OCI-LY1 (cell line): ENCODE data around the gene SLMAP.

Experiments used
- H2AFZ ChIP-seq: fragments of 200-600 bp; sonication (generic), shearing (Covaris generic); 2 replicates; pipeline ENCODE4 v1.6.0; 2014; ENCODE audit warnings: antibody characterized with exemption, mild to moderate bottlenecking, low read length
- H3F3A ChIP-seq: fragments of 200-600 bp; sonication (generic), shearing (Covaris generic); 2 replicates; pipeline ENCODE4 v1.6.0; 2014; ENCODE audit warnings: mild to moderate bottlenecking, antibody characterized with exemption, low read length, moderate library complexity; ENCODE audit not compliant: insufficient read depth
- H3K27ac ChIP-seq: fragments of 200-600 bp; sonication (generic); 2 replicates; pipeline ENCODE4 v1.5.1; 2014; ENCODE audit warnings: low read length, mixed run types, mild to moderate bottlenecking, low read depth; ENCODE audit not compliant: poor library complexity, severe bottlenecking
- H3K27me3 ChIP-seq: fragments of 200-600 bp; sonication (generic); 2 replicates; pipeline ENCODE4 v1.6.0; 2014; ENCODE audit warnings: antibody characterized with exemption, mild to moderate bottlenecking, low read length, moderate library complexity; ENCODE audit not compliant: insufficient read depth
- H3K36me3 ChIP-seq: fragments of 200-600 bp; sonication (generic); 2 replicates; pipeline ENCODE4 v1.6.1; 2014; ENCODE audit warnings: mild to moderate bottlenecking, antibody characterized with exemption, low read length, moderate library complexity, mixed read lengths; ENCODE audit not compliant: insufficient read depth
- H3K4me1 ChIP-seq: fragments of 200-600 bp; sonication (generic); 2 replicates; pipeline ENCODE4 v1.5.1; 2014; ENCODE audit warnings: mild to moderate bottlenecking, low read length, moderate library complexity; ENCODE audit not compliant: insufficient read depth, severe bottlenecking
- H3K4me2 ChIP-seq: fragments of 200-600 bp; sonication (generic), shearing (Covaris generic); 2 replicates; pipeline ENCODE4 v1.6.1; 2014; ENCODE audit warnings: low read length
- H3K4me3 ChIP-seq: fragments of 200-600 bp; sonication (generic); 2 replicates; pipeline ENCODE4 v1.5.1; 2014; ENCODE audit warnings: low read length, low read depth, mild to moderate bottlenecking, mixed read lengths; ENCODE audit not compliant: poor library complexity, severe bottlenecking
- H3K79me2 ChIP-seq: fragments of 200-600 bp; shearing (Covaris generic); 2 replicates; pipeline ENCODE4 v1.6.1; 2016; ENCODE audit warnings: mixed run types, low read length, mixed read lengths; ENCODE audit not compliant: insufficient read depth
- H3K9ac ChIP-seq: fragments of 200-600 bp; sonication (generic), shearing (Covaris generic); 2 replicates; pipeline ENCODE4 v1.6.1; 2014; ENCODE audit warnings: mild to moderate bottlenecking, low read length, mixed read lengths
- H3K9me2 ChIP-seq: fragments of 200-600 bp; sonication (generic), shearing (Covaris generic); 2 replicates; pipeline ENCODE4 v1.6.1; 2014; ENCODE audit warnings: low read depth, mild to moderate bottlenecking, low read length, mixed read lengths
- H3K9me3 ChIP-seq: fragments of 200-600 bp; shearing (Covaris generic); 2 replicates; pipeline ENCODE4 v1.6.1; 2014; ENCODE audit warnings: low read length, mixed read lengths
- H4K20me1 ChIP-seq: fragments of 200-600 bp; sonication (generic), shearing (Covaris generic); 2 replicates; pipeline ENCODE4 v1.6.0; 2016; ENCODE audit warnings: mild to moderate bottlenecking, low read length; ENCODE audit not compliant: insufficient read depth
- EZH2 ChIP-seq: fragments of 200-600 bp; sonication (generic), shearing (Covaris generic); IDR thresholded peaks from 2 replicates; pipeline ENCODE4 v1.8.0; 2017; ENCODE audit warnings: borderline replicate concordance, mixed run types, mild to moderate bottlenecking, antibody characterized with exemption, low read length, moderate library complexity, mixed read lengths
- TF ChIP-seq, protein P1 (sequence below): fragments of 200-600 bp; sonication (generic), shearing (Covaris generic); IDR thresholded peaks from 2 replicates; pipeline ENCODE4 v1.5.1; 2017; ENCODE audit warnings: mild to moderate bottlenecking, antibody characterized with exemption, low read length, moderate library complexity, mixed read lengths

The SLMAP gene

DNA sequence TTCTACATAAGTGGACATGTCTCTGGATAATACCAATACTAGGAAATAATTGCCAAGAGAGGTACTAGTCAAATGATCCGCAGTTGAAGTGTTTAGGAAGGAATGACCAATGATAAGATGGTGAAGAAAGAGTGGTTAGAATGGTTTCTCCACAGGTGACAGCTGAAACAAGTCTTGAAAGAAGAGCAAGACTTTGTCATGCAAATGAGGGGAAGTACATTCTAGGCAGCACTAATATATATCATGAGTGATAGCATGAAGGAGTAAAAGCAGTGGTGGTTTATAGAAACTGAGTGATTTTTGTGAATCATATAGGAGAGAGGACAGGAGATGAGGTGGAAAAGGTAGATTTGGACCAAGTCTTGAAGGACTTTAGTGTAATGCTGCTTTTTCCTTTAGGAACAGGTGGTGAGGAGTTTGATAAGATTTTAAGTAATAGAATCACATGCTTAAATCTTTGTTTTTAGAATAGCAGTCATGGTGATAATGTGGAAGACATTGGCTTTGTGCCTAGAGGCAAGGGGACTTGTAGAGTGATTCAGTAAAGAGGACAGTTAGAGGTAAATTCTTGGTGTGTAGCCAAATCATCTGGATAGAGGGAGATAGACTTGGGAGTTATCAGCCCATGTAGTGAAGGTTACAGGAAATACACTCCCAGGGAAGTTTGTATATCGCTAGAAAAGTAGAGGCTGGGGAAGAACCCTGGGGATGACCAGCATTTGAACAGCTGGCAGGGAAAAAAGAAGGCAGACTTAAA, 31.9 kb downstream of the SLMAP start:
- no peaks in the 10 kb centered on the region for H4K20me1 ChIP-seq
- no peaks in the 10 kb centered on the region for H3K9me2 ChIP-seq
- peaks cover 21% of the 10 kb centered on the region for H3K4me1 ChIP-seq
- H2AFZ ChIP-seq, result no peak overlapping the region
- no peaks in the 10 kb centered on the region for H3F3A ChIP-seq
- H3K79me2 ChIP-seq, result peaks cover 43% of the 10 kb centered on the region
- H3K9ac ChIP-seq, result no peak overlapping the region
- H3K9me3 ChIP-seq, result no peaks in the 10 kb centered on the region
- H3K4me2 ChIP-seq, result no peak overlapping the region
- no peaks in the 10 kb centered on the region for H3K36me3 ChIP-seq
- H3K27me3 ChIP-seq, result no peaks in the 10 kb centered on the region
- TF ChIP-seq EZH2, result no peak
- H3K4me3 ChIP-seq, result no peak overlapping the region
- no peak overlapping the region for H3K27ac ChIP-seq

DNA sequence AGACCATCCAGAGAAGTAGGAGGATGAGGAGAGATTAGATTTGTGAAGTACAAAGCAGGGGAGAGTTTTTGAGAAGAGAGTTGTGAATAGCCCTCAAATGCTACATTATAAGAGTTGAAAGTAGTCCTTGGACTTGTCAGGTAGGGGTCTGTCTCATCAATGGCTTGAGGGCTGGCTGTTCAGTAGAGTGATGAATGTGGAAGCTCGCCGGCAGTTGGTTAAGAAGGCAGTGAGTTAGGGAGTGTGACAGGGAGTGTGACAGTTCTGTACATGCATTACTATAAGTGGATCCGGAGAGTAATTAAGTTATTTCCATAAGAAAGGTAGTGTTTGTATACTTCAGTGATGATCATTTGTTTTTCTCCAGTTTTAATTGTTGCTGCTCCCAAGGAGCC, 32.5 kb downstream of the SLMAP start:
- peaks cover 21% of the 10 kb centered on the region for H3K4me1 ChIP-seq
- H3K9me3 ChIP-seq, result no peaks in the 10 kb centered on the region
- no peaks in the 10 kb centered on the region for H3F3A ChIP-seq
- H2AFZ ChIP-seq, result no peak overlapping the region
- TF ChIP-seq, protein P1, sequence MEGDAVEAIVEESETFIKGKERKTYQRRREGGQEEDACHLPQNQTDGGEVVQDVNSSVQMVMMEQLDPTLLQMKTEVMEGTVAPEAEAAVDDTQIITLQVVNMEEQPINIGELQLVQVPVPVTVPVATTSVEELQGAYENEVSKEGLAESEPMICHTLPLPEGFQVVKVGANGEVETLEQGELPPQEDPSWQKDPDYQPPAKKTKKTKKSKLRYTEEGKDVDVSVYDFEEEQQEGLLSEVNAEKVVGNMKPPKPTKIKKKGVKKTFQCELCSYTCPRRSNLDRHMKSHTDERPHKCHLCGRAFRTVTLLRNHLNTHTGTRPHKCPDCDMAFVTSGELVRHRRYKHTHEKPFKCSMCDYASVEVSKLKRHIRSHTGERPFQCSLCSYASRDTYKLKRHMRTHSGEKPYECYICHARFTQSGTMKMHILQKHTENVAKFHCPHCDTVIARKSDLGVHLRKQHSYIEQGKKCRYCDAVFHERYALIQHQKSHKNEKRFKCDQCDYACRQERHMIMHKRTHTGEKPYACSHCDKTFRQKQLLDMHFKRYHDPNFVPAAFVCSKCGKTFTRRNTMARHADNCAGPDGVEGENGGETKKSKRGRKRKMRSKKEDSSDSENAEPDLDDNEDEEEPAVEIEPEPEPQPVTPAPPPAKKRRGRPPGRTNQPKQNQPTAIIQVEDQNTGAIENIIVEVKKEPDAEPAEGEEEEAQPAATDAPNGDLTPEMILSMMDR, result no peak
- no peak for TF ChIP-seq EZH2
- H3K79me2 ChIP-seq, result peaks cover 38% of the 10 kb centered on the region
- no peaks in the 10 kb centered on the region for H3K27me3 ChIP-seq
- no peaks in the 10 kb centered on the region for H4K20me1 ChIP-seq
- no peak overlapping the region for H3K4me3 ChIP-seq
- H3K4me2 ChIP-seq, result no peak overlapping the region
- H3K27ac ChIP-seq, result no peak overlapping the region
- no peaks in the 10 kb centered on the region for H3K36me3 ChIP-seq
- H3K9me2 ChIP-seq, result no peaks in the 10 kb centered on the region
- H3K9ac ChIP-seq, result no peak overlapping the region

DNA sequence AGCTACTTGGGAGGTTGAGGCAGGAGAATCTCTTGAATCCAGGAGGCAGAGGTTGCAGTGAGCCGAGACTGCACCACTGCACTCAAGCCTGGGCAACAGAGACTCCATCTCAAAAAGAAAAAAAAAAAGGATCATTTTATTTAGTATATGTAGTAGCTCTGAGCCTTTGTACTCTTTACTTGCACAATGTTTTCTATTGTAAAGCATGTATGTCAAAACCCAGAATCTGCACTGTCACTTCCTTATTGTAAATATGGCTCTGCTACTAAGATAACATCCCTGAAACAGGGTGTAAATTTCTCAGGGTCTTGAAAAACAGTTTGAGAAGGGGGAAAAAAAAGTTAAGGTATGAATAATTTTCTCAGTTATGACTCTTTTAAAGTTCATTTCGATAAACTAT, 35.1 kb downstream of the SLMAP start:
- Histone ChIP-seq H3F3A (no peaks in the 10 kb centered on the region), H3K27me3 (no peaks in the 10 kb centered on the region), H3K9ac (no peak overlapping the region), H3K27ac (no peak overlapping the region), H3K4me1 (peaks cover 21% of the 10 kb centered on the region), H3K9me3 (no peaks in the 10 kb centered on the region), H3K36me3 (no peaks in the 10 kb centered on the region), H3K79me2 (peaks cover 43% of the 10 kb centered on the region), H3K9me2 (no peaks in the 10 kb centered on the region), H2AFZ (no peak overlapping the region), H3K4me3 (no peak overlapping the region), H3K4me2 (no peak overlapping the region), H4K20me1 (no peaks in the 10 kb centered on the region)
- TF ChIP-seq, protein P1, result no peak
- TF ChIP-seq EZH2, result no peak

DNA sequence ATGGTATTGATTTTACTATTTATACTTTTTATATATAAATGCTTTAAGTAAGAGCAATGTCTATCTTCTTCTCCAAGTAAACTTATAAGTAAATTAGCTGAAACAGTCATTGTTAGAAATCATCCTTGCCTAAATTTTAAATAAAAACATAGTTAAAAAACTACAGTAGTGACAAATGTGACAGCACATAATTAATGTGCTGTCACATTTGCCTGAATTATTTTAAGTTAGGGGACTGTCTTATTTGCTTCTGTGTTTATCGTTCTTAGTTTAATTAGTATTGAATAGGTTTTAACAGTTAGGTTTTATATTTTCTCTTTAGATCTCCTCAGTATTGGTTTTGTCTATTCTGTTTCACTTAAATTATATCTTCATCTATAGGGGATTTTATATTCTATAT, 36.1 kb downstream of the SLMAP start:
- H3K9me3 ChIP-seq, result no peaks in the 10 kb centered on the region
- peaks cover 43% of the 10 kb centered on the region for H3K79me2 ChIP-seq
- H3K4me3 ChIP-seq, result no peak overlapping the region
- H3K9me2 ChIP-seq, result no peaks in the 10 kb centered on the region
- no peaks in the 10 kb centered on the region for H3K27me3 ChIP-seq
- no peaks in the 10 kb centered on the region for H3F3A ChIP-seq
- no peak overlapping the region for H3K27ac ChIP-seq
- no peak for TF ChIP-seq EZH2
- TF ChIP-seq, protein P1, result no peak
- H4K20me1 ChIP-seq, result no peaks in the 10 kb centered on the region
- H3K9ac ChIP-seq, result no peak overlapping the region
- H3K4me2 ChIP-seq, result no peak overlapping the region
- H2AFZ ChIP-seq, result no peak overlapping the region
- H3K36me3 ChIP-seq, result no peaks in the 10 kb centered on the region
- peaks cover 19% of the 10 kb centered on the region for H3K4me1 ChIP-seq
